AG10803 (cell line): ENCODE data around the gene PSMD7.

Experiments used
- DNase-seq: peaks from one replicate; pipeline ENCODE4 v3.0.0; 2010; ENCODE audit warnings: low read depth
- H3K4me3 ChIP-seq: 2 replicates; pipeline ENCODE4 v1.5.1; 2011; ENCODE audit warnings: mild to moderate bottlenecking, low read length, control low read depth
- TF ChIP-seq, protein P1 (sequence below): conservative IDR thresholded peaks from 2 replicates; pipeline ENCODE4 v1.5.1; 2011; ENCODE audit warnings: mild to moderate bottlenecking, low read length, control low read depth, inconsistent platforms

PSMD7 gene

GRCh38 chr16:74296432-74297144, at the start of gene PSMD7:
Gene PSMD7, plus strand, starts transcription at chr16:74296814. Its CDS starts 101 bp downstream, at chr16:74296915.
- peak; percentile 86 for DNase-seq
- peak within 1 kb of the TSS; percentile 96 for H3K4me3 ChIP-seq
- TF ChIP-seq, protein P1, sequence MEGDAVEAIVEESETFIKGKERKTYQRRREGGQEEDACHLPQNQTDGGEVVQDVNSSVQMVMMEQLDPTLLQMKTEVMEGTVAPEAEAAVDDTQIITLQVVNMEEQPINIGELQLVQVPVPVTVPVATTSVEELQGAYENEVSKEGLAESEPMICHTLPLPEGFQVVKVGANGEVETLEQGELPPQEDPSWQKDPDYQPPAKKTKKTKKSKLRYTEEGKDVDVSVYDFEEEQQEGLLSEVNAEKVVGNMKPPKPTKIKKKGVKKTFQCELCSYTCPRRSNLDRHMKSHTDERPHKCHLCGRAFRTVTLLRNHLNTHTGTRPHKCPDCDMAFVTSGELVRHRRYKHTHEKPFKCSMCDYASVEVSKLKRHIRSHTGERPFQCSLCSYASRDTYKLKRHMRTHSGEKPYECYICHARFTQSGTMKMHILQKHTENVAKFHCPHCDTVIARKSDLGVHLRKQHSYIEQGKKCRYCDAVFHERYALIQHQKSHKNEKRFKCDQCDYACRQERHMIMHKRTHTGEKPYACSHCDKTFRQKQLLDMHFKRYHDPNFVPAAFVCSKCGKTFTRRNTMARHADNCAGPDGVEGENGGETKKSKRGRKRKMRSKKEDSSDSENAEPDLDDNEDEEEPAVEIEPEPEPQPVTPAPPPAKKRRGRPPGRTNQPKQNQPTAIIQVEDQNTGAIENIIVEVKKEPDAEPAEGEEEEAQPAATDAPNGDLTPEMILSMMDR = no peak

DNA sequence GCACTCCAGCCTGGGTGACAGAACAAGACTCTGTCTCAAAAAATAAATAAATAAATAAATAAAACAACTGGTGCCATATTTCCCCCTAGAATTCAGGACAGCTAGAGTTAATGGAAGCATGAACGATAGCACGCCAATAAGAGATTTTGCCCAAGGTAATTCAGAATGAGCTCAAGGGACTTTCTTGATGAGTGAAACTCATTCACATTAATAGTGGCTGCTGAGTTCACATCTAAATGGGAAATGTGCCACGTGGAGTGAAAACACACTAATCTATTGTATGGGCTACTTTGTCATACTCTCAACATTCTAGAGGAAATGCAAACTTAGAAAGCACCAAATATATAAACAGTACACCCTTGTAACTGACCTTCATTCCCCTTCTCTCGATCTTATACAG, 47.4 kb upstream of the PSMD7 start:
- TF ChIP-seq, protein P1 = no peak
- no peak for DNase-seq
- H3K4me3 ChIP-seq = no peak overlapping the region

DNA sequence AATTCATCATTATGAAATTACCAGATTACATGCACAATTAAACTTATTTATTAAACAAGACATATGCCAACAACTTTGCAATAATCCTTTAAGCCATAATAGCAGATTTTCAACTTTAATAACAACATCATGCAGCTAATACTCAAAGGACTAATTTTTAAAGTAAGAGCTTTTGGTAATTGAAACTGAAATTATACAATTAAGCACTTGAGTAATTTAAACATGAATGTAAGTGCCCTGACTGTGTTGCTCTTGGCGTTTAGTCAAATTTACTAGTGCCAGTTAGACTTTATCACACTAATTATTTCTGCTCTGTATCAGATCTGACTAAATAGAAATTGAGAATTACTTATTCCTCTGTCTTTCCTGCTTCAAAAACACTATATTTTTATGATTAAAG, 46.8 kb upstream of the PSMD7 start:
- H3K4me3 ChIP-seq = no peak overlapping the region
- TF ChIP-seq, protein P1 = no peak
- no peak for DNase-seq

DNA sequence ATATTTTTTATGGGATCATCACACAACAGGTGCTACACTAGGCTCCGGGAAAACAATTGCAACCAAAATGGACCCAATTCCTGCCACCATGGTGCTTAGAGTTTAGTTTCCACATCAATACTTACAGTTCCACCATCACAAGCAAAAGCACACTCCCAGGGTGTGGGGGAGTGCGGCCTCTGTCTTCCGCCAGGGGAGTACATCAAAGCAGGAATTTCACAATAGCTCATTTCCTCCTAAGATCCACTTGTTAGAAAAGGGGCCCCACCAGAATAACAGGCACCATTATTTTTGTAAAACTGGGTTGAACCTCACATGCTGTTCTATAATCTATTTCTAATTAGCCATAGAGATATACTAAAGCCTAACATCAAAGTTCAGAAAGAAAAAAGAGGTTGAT, 44.3 kb upstream of the PSMD7 start:
- TF ChIP-seq, protein P1 = no peak
- no peak for DNase-seq
- no peak overlapping the region for H3K4me3 ChIP-seq

DNA sequence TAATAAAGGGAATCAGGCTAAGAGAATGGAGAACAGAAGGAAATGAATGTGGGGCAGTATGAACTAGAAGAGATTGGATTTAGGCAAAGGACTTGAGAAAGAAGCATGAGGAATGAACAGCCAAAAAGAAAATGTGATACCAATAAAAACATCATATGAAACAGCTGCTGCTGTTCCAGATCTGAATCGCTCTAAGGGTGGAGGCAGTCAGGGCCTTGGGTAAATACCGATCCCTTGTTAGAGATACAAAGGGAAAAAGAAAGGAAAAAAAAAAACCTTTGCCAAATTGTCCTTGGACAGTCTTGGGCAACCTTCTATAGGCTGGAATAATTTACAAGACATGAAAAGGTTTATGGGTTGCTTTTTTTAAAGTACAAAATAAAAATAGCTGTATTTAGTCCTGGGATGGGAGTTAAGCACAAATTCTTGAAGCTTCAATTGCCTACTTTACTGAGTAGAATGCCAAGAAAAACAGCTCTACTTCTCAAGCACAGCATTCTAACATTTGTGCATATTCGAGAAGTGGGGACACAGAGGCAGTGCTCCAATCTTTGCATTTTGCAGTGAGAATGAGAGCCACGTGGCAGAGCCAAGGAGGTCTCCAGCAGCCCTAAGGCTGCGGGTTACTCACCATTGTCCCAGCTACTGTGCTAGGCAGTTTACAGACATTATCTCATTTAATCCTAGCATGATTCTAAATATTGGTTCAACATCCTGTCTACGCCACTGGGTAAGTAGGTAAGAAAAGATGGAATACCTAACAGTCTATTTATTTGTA, 43.3 kb upstream of the PSMD7 start:
- no peak for DNase-seq
- H3K4me3 ChIP-seq = no peak overlapping the region
- TF ChIP-seq, protein P1 = no peak

DNA sequence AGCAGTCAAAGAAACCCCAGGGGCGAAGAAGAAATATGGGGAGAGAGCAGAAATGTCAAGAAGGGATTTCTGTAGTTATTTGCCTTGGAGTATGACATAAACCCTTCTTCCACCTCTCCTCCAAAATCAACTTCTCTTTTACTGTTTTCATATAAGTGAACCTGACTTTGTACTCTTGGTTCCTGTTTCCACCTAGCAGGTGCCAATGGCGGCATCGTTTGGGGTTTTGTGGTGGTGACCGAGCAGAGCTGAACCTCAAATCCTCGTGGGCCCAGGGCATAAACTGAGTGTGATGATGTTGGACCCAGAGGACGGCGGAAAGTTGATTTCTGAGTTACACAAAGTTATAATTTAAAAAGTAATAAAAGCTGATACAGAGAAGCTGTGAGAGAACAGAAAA, 39.6 kb upstream of the PSMD7 start:
- no peak for DNase-seq
- TF ChIP-seq, protein P1 = no peak
- H3K4me3 ChIP-seq = no peak overlapping the region

DNA sequence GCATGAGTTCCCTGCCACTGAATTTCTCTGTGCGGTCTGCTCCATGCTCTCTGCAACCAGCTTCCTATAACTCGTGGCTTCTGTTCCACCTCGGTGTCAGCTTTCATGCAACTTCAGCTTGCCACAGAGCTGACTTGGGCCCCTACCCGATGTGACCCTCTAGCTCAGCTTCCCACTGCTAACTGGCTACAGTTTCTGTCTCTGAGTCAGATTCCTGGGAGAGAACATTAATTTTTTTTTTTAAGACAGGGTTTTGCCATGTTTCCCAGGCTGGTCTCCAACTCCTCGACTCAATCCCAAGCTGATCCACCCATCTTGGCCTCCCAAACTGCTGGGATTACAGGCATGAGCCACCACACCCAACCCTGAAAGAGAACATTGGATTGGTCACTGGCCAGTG, 35.5 kb upstream of the PSMD7 start:
- TF ChIP-seq, protein P1 = no peak
- H3K4me3 ChIP-seq = no peak overlapping the region

More for the DNA sequence above, 35.5 kb upstream of the PSMD7 start:
- no peak for DNase-seq
